GM21360 (cell line): ENCODE results near the gene DNAJA4.

ENCODE experiments used
- ATAC-seq: cut with Tn5 transposase; IDR thresholded peaks from one replicate; pipeline ENCODE4 v1.9.1; 2021; ENCODE audit warnings: mild to moderate bottlenecking, moderate library complexity; ENCODE audit not compliant: unreplicated experiment

DNAJA4 gene

GRCh38 chr15:78264304-78265136 is at the start of gene DNAJA4:
TSS of gene DNAJA4 (plus strand) at chr15:78264562. CDS start at chr15:78264764, 202 bp downstream.
- no peak for ATAC-seq

GRCh38 chr15:78216276-78217104 is 47.9 kb upstream of the DNAJA4 start:
- ATAC-seq, result no peak

GRCh38 chr15:78220713-78221112 is 43.6 kb upstream of the DNAJA4 start:
- ATAC-seq, result no peak

- no peak for ATAC-seq
Measured at GRCh38 chr15:78222745-78223395, 41.5 kb upstream of the DNAJA4 start.

- no peak for ATAC-seq
Measured at GRCh38 chr15:78223396-78224022, 40.9 kb upstream of the DNAJA4 start.

GRCh38 chr15:78224023-78224411 is 40.3 kb upstream of the DNAJA4 start:
- no peak for ATAC-seq

- ATAC-seq, result no peak
Measured at GRCh38 chr15:78225783-78226541, 38.4 kb upstream of the DNAJA4 start.

GRCh38 chr15:78228356-78228996 is 35.9 kb upstream of the DNAJA4 start:
- ATAC-seq, result no peak

- no peak for ATAC-seq
Measured at GRCh38 chr15:78229431-78230406, 34.6 kb upstream of the DNAJA4 start.

- no peak for ATAC-seq
Measured at GRCh38 chr15:78232951-78233350, 31.4 kb upstream of the DNAJA4 start.

GRCh38 chr15:78233496-78233895 is 30.9 kb upstream of the DNAJA4 start:
- no peak for ATAC-seq

GRCh38 chr15:78234515-78235040 is 29.8 kb upstream of the DNAJA4 start, which contains the start of gene ACSBG1:
TSS of gene ACSBG1 (minus strand) at chr15:78234565. CDS start at chr15:78234501, 64 bp downstream.
- no peak for ATAC-seq

GRCh38 chr15:78236491-78236890 is 27.9 kb upstream of the DNAJA4 start:
- no peak for ATAC-seq

- no peak for ATAC-seq
Measured at GRCh38 chr15:78237146-78237545, 27.2 kb upstream of the DNAJA4 start.

- ATAC-seq, result no peak
Measured at GRCh38 chr15:78239811-78240210, 24.6 kb upstream of the DNAJA4 start.

GRCh38 chr15:78241017-78241416 is 23.3 kb upstream of the DNAJA4 start:
- ATAC-seq, result no peak

GRCh38 chr15:78242128-78242527 is 22.2 kb upstream of the DNAJA4 start:
- no peak for ATAC-seq

- ATAC-seq, result no peak
Measured at GRCh38 chr15:78243058-78243457, 21.3 kb upstream of the DNAJA4 start.
